NCI-H2107 treated with DMSO at 0.1 percent for 48 hours (cell line): Measurements from ENCODE around the gene JDP2.
"Not testable (repeated sequence)": the region's sequence is repeated elsewhere in the genome, so short reads cannot be mapped to it uniquely, and the experiment has no call there.

Source experiments
- DNase-seq: peaks from one replicate; lab custom pipeline; 2025; ENCODE audit not compliant: unreplicated experiment; lab: John Stamatoyannopoulos, UW

JDP2 gene

DNA sequence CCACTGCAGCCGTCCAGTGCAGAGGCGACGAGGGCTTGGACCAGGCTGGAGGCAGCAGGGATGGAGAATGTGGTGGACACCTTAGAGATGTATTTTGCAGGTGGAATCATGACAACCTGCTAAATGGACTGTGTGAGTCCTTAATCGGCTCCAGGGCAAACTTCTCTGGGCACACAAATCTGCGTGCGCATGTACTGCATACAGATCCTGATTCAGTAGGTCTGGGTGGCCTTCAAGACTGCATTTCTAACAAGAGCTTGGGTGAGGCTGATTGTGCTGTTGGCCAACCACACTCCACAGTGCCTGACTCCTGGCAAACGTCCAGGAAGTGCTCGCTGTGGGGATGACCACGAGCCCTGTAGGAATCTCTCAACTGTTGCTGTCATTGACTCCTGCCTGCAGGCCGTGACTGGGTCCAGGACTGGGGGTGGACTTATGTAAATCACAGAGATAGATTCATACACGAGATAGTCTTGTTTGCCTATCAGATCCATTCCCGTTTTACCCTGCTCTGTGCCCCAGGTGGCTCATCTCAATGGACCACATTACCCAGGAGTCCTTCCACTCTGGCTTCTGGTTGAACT is 27.2 kb downstream of the JDP2 start:
- no peak for DNase-seq

GRCh38 chr14:75456069-75456996 is 28.5 kb downstream of the JDP2 start:
- DNase-seq = no peak

- DNase-seq = no peak
Measured at GRCh38 chr14:75456997-75457335, 29.1 kb downstream of the JDP2 start.

- DNase-seq = no peak
Measured at GRCh38 chr14:75457648-75458165, 29.9 kb downstream of the JDP2 start.

- no peak for DNase-seq
Measured at GRCh38 chr14:75458305-75458704, 30.5 kb downstream of the JDP2 start.

GRCh38 chr14:75459099-75459741 is 31.4 kb downstream of the JDP2 start:
- DNase-seq = no peak

DNA sequence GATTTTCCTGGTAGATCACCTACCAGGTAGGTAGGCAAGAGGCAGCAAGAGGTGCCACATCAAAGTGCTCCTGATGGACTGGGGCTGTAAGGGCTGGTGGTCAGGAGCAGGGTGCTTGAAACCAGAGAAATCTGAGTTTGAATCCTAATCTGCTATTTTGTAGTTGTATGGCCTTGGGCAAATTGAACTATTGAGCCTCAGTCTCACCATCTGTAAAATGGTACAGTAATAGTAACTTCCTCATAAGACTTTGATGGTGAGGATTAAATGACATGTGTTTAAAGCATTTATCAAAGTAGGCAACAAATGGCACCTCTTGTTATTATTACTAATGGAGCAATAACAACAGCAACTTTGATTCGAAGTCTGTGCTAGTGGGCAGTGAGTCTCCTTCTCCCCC is 32.0 kb downstream of the JDP2 start:
- DNase-seq = no peak

GRCh38 chr14:75460394-75460793 is 32.6 kb downstream of the JDP2 start:
- DNase-seq = no peak

- no peak for DNase-seq
Measured at GRCh38 chr14:75461303-75461702, 33.5 kb downstream of the JDP2 start.

DNA sequence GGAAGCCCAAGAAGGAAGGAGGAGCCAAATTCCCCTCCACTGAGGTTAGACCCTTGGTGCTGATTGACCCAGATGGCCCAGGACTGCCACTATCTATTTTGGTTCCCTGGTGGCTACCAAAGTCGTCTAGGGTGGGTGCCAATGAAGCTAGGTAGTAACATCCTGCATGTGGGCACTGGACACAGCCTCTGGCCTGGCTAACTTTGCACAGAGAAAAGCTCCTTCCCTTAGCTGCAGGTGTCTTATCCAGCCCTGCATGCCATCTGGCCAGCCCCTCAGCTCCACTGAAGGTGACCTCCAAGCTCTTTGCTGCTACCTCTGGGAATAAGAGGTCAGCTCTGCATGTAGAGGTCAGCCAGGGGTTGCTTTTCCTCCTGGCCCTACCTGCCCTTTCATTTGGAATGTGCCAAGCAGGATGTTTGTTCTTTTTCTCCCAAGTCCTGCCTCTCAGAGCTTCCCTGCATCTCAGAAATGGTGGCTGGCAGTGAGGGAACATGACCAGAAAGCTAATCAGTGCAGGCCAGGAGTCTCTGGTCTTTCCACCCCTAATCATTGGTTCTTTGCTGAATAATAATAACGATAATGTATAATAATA is 34.0 kb downstream of the JDP2 start:
- DNase-seq = no peak

GRCh38 chr14:75464626-75465025 is 36.8 kb downstream of the JDP2 start:
- no peak for DNase-seq

GRCh38 chr14:75467763-75468162 is 39.9 kb downstream of the JDP2 start:
- DNase-seq = no peak

- no peak for DNase-seq
Measured at GRCh38 chr14:75469164-75469563, 41.3 kb downstream of the JDP2 start.

- DNase-seq = no peak
Measured at GRCh38 chr14:75469606-75470237, 41.9 kb downstream of the JDP2 start.

DNA sequence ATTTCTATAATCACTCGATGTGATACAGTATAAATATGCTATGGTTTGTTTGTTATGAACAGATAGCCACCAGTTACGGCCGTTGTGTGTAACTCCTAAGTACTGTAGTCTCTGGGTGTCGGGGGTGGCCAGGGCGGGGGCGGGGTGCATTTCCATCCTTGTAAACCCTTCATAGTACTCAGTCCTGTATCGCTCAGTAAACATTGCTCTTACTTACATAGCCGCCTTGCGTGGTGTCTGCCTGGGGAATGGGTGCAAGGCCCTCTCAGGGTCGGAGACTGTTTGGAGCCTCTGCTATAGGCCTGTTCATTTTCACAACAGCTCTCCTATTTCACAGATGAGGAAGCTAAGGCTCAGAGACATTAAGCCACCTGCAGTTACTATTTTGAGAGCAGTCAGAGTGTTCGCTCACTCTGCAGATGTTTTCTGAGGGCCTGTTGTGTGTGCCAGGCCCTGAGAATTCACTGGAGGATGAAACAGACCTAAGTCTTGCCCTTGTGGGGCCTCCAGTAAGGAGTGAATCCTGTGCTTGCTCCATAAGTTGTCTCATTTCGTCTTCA is 42.5 kb downstream of the JDP2 start:
- no peak for DNase-seq

GRCh38 chr14:75471059-75471458 is 43.2 kb downstream of the JDP2 start:
- no peak for DNase-seq

DNA sequence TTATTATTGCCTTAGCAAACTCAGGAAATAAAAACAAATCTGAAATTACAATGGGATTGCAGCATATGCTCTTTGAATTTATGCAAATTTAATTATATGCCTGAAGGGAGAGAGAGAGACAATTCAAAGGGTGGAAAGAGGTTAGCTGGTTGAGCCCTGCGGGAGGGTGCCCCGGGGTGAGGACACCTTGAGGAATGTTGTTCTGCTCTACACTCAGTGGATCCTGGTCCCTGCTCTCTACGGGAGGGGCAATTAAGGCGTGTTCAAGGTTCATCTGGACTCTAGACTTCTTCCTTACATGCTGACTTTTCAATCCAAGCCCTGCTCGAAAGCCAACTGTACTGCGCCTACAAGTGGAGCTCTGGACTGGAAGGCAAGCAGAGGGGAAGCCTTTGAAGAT is 46.3 kb downstream of the JDP2 start:
- DNase-seq = not testable (repeated sequence)

DNA sequence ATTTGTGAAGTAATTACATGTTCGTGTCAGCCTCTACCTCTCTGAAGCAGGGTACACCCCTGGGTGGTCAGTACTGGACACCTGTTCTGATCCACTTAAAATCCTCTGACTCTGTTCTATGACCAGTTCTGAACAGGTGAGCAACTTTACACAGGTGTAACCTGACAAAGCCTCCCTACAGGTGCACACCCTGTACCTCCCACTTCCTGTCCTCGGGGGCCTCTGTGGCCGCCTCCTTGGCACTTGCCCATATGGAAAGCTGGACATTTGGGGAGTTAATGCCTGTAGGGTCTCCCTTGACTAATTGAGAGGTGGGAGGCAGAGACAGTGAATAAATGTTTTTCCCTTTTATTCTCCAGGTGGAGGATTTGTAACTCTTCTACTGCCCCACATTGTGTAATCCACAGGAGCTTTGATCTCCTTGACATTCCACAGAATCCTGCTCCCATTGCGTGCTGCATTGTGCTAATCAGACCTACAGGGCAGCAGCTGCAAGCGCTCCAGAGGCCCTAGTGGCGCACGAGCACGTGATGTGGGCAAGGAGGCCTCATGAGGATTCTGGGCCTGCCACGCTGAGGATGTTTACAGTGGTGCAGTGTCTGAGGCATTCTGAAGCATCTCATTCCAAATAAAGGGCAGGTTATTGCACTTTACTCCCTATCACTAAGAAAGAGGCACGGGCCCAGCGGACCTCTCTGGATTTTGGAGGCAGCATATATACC is 48.6 kb downstream of the JDP2 start:
- DNase-seq = peak; percentile 85

DNA sequence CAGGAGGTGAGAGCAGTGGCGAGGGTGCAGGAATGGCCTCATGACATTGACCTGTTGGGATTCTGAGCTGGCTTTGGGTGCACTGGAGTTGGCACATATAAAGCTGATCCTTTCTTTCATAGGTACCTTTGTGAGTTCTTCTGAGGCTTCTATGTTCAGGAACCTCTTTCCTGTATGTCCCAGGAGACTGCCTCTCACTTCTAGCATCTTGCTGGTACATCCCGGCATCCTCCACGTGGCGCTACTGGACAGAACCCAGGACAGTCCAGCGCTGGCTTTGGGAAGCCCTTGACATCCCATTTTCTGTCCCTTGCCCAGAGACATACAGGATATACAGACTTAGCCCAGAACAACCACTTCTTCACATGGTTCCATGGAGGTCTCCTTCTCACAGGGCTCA is 50.1 kb downstream of the JDP2 start:
- no peak for DNase-seq
